Bronchial epithelial cell (primary cell): ENCODE data around the gene IGF1R. TPM values are rescaled to one million over a fixed set of nuclear protein-coding genes. Genes with fewer than 3 reads are reported as not detected.

Experiments
- DNase-seq: peaks from one replicate; pipeline ENCODE4 v3.0.0-alpha.2; 2010; ENCODE audit warnings: low read depth
- FAIRE-seq: peaks from 2 replicates; lab custom pipeline; 2011; peaks lifted over from hg19 to GRCh38; lab: Jason Lieb, UNC
- H3K27me3 ChIP-seq: 2 replicates; pipeline ENCODE4 v1.5.1; 2011; ENCODE audit warnings: low read length; ENCODE audit not compliant: control insufficient read depth, insufficient read depth
- H3K36me3 ChIP-seq: 2 replicates; pipeline ENCODE4 v1.5.1; 2011; ENCODE audit warnings: low read length; ENCODE audit not compliant: control insufficient read depth, insufficient read depth
- H3K4me3 ChIP-seq: 2 replicates; pipeline ENCODE4 v1.5.1; 2011; ENCODE audit warnings: mild to moderate bottlenecking, low read depth, low read length, control low read depth
- total RNA-seq: library from RNA; depleted of rRNA; stranded (reverse); fragments of >200 nt; gene quantifications from 2 replicates; pipeline ENCODE4 v1.2.1, GENCODE V29; 2014
- TF ChIP-seq, protein P1 (sequence below): IDR thresholded peaks from 2 replicates; pipeline ENCODE4 v1.5.1; 2011; ENCODE audit warnings: mild to moderate bottlenecking, moderate library complexity, low read length, control low read depth, inconsistent platforms; ENCODE audit not compliant: insufficient read depth, severe bottlenecking

The IGF1R gene
- total RNA-seq, 1 donor from 2014 or later = 39.5 TPM

GRCh38 chr15:98806275-98806895 lies 158.0 kb downstream of the IGF1R start:
- FAIRE-seq (no peak), DNase-seq (no peak)
- Histone ChIP-seq H3K36me3 (no peaks in the 10 kb centered on the region), H3K27me3 (no peaks in the 10 kb centered on the region), H3K4me3 (no peak overlapping the region)
- TF ChIP-seq, protein P1, sequence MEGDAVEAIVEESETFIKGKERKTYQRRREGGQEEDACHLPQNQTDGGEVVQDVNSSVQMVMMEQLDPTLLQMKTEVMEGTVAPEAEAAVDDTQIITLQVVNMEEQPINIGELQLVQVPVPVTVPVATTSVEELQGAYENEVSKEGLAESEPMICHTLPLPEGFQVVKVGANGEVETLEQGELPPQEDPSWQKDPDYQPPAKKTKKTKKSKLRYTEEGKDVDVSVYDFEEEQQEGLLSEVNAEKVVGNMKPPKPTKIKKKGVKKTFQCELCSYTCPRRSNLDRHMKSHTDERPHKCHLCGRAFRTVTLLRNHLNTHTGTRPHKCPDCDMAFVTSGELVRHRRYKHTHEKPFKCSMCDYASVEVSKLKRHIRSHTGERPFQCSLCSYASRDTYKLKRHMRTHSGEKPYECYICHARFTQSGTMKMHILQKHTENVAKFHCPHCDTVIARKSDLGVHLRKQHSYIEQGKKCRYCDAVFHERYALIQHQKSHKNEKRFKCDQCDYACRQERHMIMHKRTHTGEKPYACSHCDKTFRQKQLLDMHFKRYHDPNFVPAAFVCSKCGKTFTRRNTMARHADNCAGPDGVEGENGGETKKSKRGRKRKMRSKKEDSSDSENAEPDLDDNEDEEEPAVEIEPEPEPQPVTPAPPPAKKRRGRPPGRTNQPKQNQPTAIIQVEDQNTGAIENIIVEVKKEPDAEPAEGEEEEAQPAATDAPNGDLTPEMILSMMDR = no peak

- FAIRE-seq (no peak), DNase-seq (no peak)
- TF ChIP-seq, protein P1 = no peak
Observed at GRCh38 chr15:98807262-98807661, 158.9 kb downstream of the IGF1R start.

DNA sequence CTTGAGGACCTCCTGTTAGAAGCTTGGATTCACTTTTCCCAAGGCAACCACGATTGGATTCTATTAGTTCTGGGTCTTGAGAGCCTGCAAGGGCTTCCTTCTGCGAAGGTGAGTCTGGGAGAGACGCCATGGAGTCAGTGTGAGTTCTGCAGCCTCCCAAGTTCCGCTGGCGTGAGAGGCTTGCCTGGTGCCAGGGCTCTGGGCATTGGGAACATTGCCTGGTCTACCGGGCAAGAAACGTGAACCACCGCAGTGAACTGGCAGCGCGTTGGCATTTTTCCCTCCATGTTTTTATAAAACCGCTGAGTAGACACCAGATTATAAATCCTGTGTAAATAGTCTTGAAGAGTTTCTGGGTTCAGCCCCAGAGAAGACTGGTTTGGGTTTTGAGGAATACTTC lies 160.9 kb downstream of the IGF1R start:
- TF ChIP-seq, protein P1 = no peak
- Histone ChIP-seq H3K36me3 (no peaks in the 10 kb centered on the region), H3K4me3 (no peak overlapping the region), H3K27me3 (no peaks in the 10 kb centered on the region)
- FAIRE-seq = no peak
- DNase-seq = no peak

More at GRCh38 chr15:98807262-98807661, 158.9 kb downstream of the IGF1R start:
- H3K27me3 ChIP-seq = no peaks in the 10 kb centered on the region
- no peak overlapping the region for H3K4me3 ChIP-seq
- no peaks in the 10 kb centered on the region for H3K36me3 ChIP-seq

- FAIRE-seq (no peak), DNase-seq (no peak)
- Histone ChIP-seq H3K27me3 (no peaks in the 10 kb centered on the region), H3K4me3 (no peak overlapping the region), H3K36me3 (no peaks in the 10 kb centered on the region)
- TF ChIP-seq, protein P1 = no peak
Observed at GRCh38 chr15:98812716-98813446, 164.5 kb downstream of the IGF1R start.

DNA sequence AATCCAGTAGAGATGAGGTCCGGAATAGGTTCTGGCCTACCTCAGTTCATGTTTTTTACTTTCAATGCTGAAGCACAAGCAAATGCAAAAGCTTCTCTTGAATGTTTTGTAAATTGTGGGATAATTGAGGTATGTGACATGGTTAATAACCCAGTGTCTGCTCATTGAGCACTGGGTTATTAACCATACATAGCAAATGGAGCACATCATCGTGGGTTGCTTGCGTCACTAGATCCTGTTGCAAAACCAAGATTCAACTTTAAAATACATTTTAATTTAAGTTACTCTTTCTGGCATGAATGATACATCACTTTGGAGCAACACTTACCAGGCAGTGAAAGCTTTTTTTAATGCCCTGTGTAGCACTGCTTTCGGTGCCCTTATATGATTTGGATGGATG lies 165.6 kb downstream of the IGF1R start:
- FAIRE-seq = no peak
- no peak for DNase-seq
- Histone ChIP-seq H3K4me3 (no peak overlapping the region), H3K36me3 (no peaks in the 10 kb centered on the region), H3K27me3 (no peaks in the 10 kb centered on the region)
- TF ChIP-seq, protein P1 = no peak
